Activated CD8-positive, alpha-beta memory T cell treated with anti-CD3 and anti-CD28 coated beads for 4 hours (primary cell): Measurements from ENCODE around the gene MNDA.
"Not testable (repeated sequence)": the region's sequence is repeated elsewhere in the genome, so short reads cannot be mapped to it uniquely, and the experiment has no call there.

Experiments used
- DNase-seq, 2 donors: peaks; one replicate each; pipeline ENCODE4 v3.0.0-alpha.2; 2020; ENCODE audit warnings: low read depth in 2 of 2

MNDA gene

GRCh38 chr1:158838660-158839059 lies 7.5 kb downstream of the MNDA start:
- DNase-seq: no peak

- no peak for DNase-seq
These were observed 8.4 kb downstream of the MNDA start for GRCh38 chr1:158839566-158839965.

DNA sequence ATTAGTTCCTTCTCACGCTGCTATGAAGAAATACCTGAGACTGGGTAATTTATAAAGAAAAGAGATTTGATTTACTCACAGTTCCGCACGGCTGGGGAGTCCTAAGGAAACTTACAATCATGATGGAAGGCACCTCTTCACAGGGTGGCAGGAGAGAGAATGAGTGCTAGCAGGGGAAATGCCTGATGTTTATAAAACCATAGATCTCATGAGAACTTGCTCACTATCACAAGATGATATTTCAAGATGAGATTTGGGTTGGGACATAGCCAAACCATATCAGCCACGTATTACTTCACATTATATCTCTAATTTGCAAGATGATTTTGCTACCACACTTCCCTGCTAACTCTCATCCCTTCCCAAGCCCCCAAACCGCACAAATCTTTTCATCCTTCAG lies 9.1 kb downstream of the MNDA start:
- DNase-seq: no peak

DNA sequence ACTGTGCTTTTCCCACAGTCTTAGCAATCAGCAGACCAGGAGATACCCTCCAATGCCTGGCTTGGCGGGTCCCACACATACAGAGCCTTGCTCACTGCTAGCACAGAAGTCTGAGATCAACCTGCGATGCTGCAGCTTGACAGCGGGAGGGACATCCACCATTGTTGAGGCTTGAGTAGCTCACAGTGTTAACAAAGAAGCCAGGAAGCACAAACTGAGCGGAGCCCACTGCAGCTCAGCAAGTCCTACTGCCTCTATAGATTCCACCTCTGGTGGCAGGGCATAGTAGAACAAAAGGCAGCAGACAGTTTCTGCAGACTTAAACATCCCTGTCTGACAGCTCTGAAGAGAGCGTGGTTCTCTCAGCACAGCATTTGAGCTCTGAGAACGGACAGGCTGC lies 33.4 kb downstream of the MNDA start:
- no peak for DNase-seq

- not testable (repeated sequence) for DNase-seq
These were observed 39.3 kb downstream of the MNDA start for GRCh38 chr1:158870438-158870837.

DNA sequence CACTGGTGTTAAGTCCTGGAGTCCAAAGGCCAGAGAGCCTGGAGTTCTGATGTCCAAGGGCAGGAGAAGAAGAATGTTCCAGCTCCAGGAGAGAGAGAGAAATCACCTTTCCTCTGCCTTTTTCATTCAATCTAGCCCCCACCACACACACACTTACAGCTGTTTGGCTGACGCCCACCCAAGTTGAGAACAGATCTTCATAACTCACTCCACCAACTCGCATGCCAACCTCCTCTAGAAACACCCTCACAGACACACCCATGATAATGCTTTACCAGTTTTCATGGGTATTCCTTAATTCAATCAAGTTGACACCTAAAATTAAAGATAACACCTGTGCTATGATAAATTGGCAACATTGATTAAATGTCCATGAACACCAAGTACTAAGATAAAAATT lies 42.0 kb downstream of the MNDA start:
- DNase-seq: no peak

- no peak for DNase-seq
These were observed 62.5 kb downstream of the MNDA start for GRCh38 chr1:158893654-158894053.

GRCh38 chr1:158898722-158899121 lies 67.6 kb downstream of the MNDA start:
- DNase-seq: no peak
